ENCODE data around the gene RAB12.

Gene RAB12

DNA sequence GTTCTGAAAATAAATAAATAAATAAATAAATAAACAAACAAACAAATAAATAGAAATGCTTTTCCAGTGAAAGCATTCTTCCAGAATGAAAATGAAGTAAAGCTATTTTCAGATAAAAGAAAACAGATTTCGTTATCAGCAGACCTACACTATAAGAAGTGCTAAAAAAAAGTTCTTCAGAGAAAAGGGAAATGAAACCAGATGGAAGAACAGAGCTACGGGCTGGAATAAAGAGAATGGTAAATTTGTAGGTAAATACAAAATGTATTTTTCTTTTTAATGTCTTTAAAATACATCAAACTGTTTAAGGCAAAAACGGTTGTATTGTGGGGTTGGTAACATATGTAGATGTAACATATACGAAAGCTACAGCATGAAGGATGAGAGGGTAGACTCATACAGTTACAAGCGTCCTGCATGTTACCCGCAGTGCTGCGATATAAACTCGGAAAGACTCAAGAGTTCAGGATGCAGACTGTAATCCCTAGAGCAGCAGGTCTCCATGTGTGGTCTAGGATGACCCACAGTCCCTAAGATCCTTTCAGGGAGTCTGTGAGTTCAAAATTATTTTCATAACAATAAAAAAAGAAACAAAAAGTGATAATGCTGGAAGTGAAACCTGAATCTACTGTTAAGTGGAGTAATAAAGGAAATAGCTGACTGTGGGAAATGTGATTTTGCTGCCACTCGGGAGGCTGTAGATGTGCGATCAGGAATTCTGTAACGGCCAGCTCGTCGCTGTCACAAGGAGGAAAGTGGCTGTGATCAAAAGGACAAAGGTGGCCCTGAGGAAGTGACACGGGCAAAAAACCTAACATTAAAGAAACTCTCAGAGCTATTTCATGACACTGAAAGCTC is 5.3 kb upstream of the RAB12 start:
- TF ChIP-seq CTCF (conservative IDR thresholded peaks at IDR 0.05; ENCODE audit: low read depth, low read length), result no peak
- DNase-seq (ENCODE audit: low read depth), result peak; percentile 35
- peak overlapping the region; percentile 46 for H3K4me3 ChIP-seq (ENCODE audit: low read depth, low read length)

- no peak for DNase-seq (ENCODE audit: low read depth)
- H3K4me3 ChIP-seq (ENCODE audit: low read depth, low read length), result no peak overlapping the region
- TF ChIP-seq CTCF (conservative IDR thresholded peaks at IDR 0.05; ENCODE audit: low read depth, low read length), result no peak
Observed at GRCh38 chr18:8605974-8606373, 3.3 kb upstream of the RAB12 start.

DNA sequence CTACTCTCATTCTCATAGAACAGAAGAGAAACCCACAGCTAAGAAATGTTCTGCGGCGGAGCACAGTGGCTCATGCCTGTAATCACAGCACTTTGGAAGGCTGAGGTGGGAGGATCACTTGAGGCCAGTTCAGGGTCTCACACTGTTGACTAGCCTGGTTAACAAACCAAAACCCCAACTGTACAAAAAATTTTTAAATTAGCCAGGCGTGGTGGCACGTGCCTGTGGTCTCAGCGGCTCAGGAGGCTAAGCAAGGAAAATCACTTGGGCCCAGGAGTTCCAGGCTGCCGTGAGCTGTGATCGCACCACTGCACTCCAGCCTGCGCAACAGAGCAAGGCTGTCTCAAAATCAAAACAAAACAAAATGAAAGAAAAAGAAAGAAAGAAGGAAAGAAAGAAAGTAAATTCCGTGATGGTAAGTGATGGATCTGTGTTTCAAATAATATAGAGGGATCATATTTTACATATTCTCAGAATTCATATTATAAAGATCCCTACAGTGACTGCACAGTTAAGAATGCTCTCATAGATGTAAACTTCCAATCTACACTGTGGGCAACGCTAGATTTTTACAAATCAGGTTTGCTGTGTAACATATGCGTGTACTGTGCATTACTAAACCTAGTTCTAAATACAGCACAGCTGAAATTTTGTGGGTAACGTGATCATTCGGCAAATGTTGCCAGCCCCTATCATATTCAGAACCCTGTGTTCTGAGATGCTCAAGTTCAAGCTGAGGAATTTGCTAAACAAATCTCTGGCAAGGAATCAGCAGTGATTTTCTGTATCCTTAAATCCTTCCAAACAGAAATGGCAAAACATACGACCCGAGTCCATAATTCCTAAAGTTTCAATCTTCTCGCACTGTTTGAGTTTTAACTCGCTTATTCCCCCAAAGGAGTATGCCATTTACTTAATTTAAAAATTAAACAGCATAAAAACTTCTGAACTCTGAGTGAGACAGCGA is 1.2 kb upstream of the RAB12 start:
- peak overlapping the region; percentile 84 for H3K4me3 ChIP-seq (ENCODE audit: low read depth, low read length)
- DNase-seq (ENCODE audit: low read depth), result peak; percentile 80

GRCh38 chr18:8609659-8610458 is 622 bp downstream of the RAB12 start:
- no peak for TF ChIP-seq CTCF (conservative IDR thresholded peaks at IDR 0.05; ENCODE audit: low read depth, low read length)
- no peak for DNase-seq (ENCODE audit: low read depth)

More for the DNA sequence above, 1.2 kb upstream of the RAB12 start:
- no peak for TF ChIP-seq CTCF (conservative IDR thresholded peaks at IDR 0.05; ENCODE audit: low read depth, low read length)

DNA sequence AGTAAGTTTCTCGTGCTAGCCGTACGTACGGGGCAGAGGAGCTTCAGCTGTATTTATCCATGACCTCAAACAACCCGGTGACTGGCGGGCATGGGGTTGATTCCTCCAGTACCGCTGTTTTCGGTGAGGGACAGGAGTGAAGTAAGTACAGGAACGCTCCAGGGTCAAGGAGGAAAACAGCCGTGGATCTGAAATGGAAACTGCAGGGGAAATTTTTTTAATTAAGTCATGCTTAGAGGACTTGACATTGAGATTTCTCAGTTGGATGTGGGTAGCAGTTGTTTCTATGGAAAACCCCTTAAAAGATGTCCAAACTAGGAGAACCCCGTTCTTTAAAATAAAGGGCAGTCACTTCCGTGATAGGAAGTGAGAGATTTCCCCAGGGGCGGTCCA is 1.2 kb downstream of the RAB12 start:
- no peak for TF ChIP-seq CTCF (conservative IDR thresholded peaks at IDR 0.05; ENCODE audit: low read depth, low read length)
- H3K4me3 ChIP-seq (ENCODE audit: low read depth, low read length), result peak overlapping the region; percentile 84
- peak; percentile 40 for DNase-seq (ENCODE audit: low read depth)

More at GRCh38 chr18:8609659-8610458, 622 bp downstream of the RAB12 start:
- peak overlapping the region; percentile 84 for H3K4me3 ChIP-seq (ENCODE audit: low read depth, low read length)

DNA sequence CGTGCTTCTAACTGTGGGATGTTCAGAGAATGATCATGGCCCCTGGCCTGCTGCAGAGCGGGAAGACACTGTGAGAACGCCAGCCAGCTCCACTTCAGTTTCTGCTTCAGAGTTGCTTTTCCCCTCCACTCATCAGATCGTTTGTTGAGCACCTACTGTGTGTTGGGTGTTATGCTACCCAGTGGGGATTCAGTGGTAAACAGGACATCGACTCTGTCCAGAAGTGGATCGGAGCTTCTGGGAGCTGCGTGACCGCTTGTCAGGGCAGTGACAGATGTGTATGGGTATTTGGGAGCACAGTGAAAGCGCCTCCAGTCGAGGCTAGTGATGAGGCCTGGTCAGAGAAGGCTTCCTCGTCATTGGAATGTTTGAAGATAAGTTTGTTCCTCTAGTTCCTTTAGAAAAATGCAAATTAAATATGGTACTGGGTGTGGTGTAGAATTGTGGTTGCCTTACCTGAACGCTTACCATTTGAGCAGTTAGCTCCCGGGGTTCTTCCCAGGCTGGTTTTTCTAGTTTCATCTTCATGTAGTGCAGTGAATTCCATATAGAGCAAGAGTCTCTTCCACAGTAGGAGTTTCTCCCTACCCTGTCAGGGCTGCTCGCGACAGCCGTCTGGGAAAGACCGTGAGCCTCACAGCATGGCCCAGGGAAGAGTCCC is 2.8 kb downstream of the RAB12 start:
- H3K4me3 ChIP-seq (ENCODE audit: low read depth, low read length), result no peak overlapping the region
- DNase-seq (ENCODE audit: low read depth), result no peak
- no peak for TF ChIP-seq CTCF (conservative IDR thresholded peaks at IDR 0.05; ENCODE audit: low read depth, low read length)
